Psoas muscle (tissue), 8 donors: ENCODE measurements around the gene CNGB1. TPM values are rescaled to one million over a fixed set of nuclear protein-coding genes. Genes with fewer than 3 reads are reported as not detected.

Source experiments
- ATAC-seq, 4 donors: fragments of 200-7000 bp; cut with Tn5 transposase; one replicate each; pipeline ENCODE4 v1.9.1; 2020; ENCODE audit warnings: moderate library complexity in 3 of 4, mild to moderate bottlenecking in 2 of 4
- DNase-seq, 2 donors: peaks; one replicate each; pipeline ENCODE4 v3.0.0-alpha.2; 2020
- H3K27ac ChIP-seq: fragments of 200-600 bp; one replicate; pipeline ENCODE4 v1.8.0; 2022
- H3K27me3 ChIP-seq, 3 donors: fragments of 200-600 bp in 1 of 3; one replicate each; pipeline versions ENCODE4 v1.6.1 to v1.8.0; 2013 to 2022; ENCODE audit warnings: low read length in 2 of 3, mild to moderate bottlenecking in 2 of 3, moderate library complexity in 1 of 3; ENCODE audit not compliant: insufficient read depth in 3 of 3
- H3K36me3 ChIP-seq, 2 donors: fragments of 200-600 bp in 1 of 2; one replicate each; pipeline versions ENCODE4 v1.6.1 to v1.8.0; 2013 to 2022; ENCODE audit warnings: low read depth in 1 of 2, mild to moderate bottlenecking in 1 of 2, moderate library complexity in 1 of 2; ENCODE audit not compliant: insufficient read depth in 1 of 2
- H3K4me1 ChIP-seq: fragments of 200-600 bp; one replicate; pipeline ENCODE4 v1.8.0; 2022
- H3K4me3 ChIP-seq: fragments of 200-600 bp; one replicate; pipeline ENCODE4 v1.8.0; 2022; ENCODE audit warnings: mild to moderate bottlenecking
- H3K9me3 ChIP-seq: fragments of 200-600 bp; one replicate; pipeline ENCODE4 v1.8.0; 2022
- CTCF ChIP-seq: fragments of 200-600 bp; IDR thresholded peaks from one replicate; pipeline ENCODE4 v1.8.0; 2022; ENCODE audit warnings: antibody characterized with exemption
- WGBS, 3 donors: extraction: QIAGEN DNeasy Blood & Tissue Kit; methylation state at CpG; one replicate each; pipeline versions ENCODE4 v1.1.6 to v1.1.7; 2013; 5-methylcytosine and 5-hydroxymethylcytosine counted together
- intact Hi-C, 2 donors: fragments of 100-400 bp; cut with DNase I; formaldehyde crosslinking; loops; one replicate each; pipeline versions ENCODE4 v1.11.0 to v1.14.2; 2022
- polyA plus RNA-seq, 3 donors: library from polyadenylated mRNA; stranded (reverse); fragments of 200-250 nt; gene quantifications; one replicate each; pipeline ENCODE4 v1.2.3, GENCODE V29; 2013
- total RNA-seq, 4 donors: library from RNA; stranded (reverse); fragmentation: NEBNext Ultra II Directional in 2 of 4; extraction: Animal tissue kit (Norgen Biotek cat#: 25700) in 2 of 4; gene quantifications; one replicate each; pipeline versions ENCODE4 v1.2.1 to v1.2.4, GENCODE V29; 2021 to 2023
- donor health status: healthy with polysubstance abuse.
- donor health status: DM: no; HTN: no; CAD: no; lungs with moderate emphysema.
- donor health status: Bipolar disorder and iron deficiency.
- donor health status: healthy.
- donor health status: DM: yes; HTN: yes; CAD: no.
- donor health status: DM: no; HTN: no; CAD: no.
- donor health status: DM: no; HTN: no; CAD: no.
- donor health status: DM: yes; HTN: yes; CAD: no.

Gene CNGB1
- total and polyA plus RNA-seq, 7 donors, result not detected

- no peaks in the 10 kb centered on the region for H3K4me1 ChIP-seq
- no peaks in the 10 kb centered on the region for H3K36me3 ChIP-seq
- ATAC-seq (no peak), DNase-seq (no peak)
- H3K27me3 ChIP-seq, result peaks cover 0 to 51% (median 9%) of the 10 kb centered on the region in 3 donors
- no peak overlapping the region for H3K4me3 ChIP-seq
- no peaks in the 10 kb centered on the region for H3K9me3 ChIP-seq
- no peak for TF ChIP-seq CTCF
- 36 to 41% (median 39%) methylated on average over 7 of the region's 7 CpGs for WGBS, 3 donors
- intact Hi-C loops, result no loop called here
- no peak overlapping the region for H3K27ac ChIP-seq
Measured at GRCh38 chr16:57882792-57883191, 88.1 kb downstream of the CNGB1 start.

- Histone ChIP-seq H3K4me3 (no peak overlapping the region), H3K9me3 (no peaks in the 10 kb centered on the region), H3K36me3 (no peaks in the 10 kb centered on the region), H3K4me1 (no peaks in the 10 kb centered on the region), H3K27ac (no peak overlapping the region), H3K27me3 (peaks cover 0 to 45% (median 9%) of the 10 kb centered on the region in 3 donors)
- 81 to 83% (median 83%) methylated on average over 2 of the region's 2 CpGs for WGBS, 3 donors
- intact Hi-C loops, result no loop called here
- DNase-seq, result no peak
- no peak for ATAC-seq
- no peak for TF ChIP-seq CTCF
Measured at GRCh38 chr16:57882206-57882605, 88.7 kb downstream of the CNGB1 start.

- TF ChIP-seq CTCF, result no peak
- Histone ChIP-seq H3K27ac (no peak overlapping the region), H3K4me1 (no peaks in the 10 kb centered on the region), H3K9me3 (no peaks in the 10 kb centered on the region), H3K4me3 (no peak overlapping the region), H3K27me3 (peaks cover 0 to 17% (median 3%) of the 10 kb centered on the region in 3 donors), H3K36me3 (no peaks in the 10 kb centered on the region)
- ATAC-seq (no peak), DNase-seq (no peak)
- intact Hi-C loops, result no loop called here
- 69 to 81% (median 74%) methylated on average over 3 of the region's 3 CpGs for WGBS, 3 donors
Measured at GRCh38 chr16:57878586-57878985, 92.3 kb downstream of the CNGB1 start.

GRCh38 chr16:57876210-57876609, 94.7 kb downstream of the CNGB1 start:
- no peak for ATAC-seq
- Histone ChIP-seq H3K27ac (no peak overlapping the region), H3K4me1 (no peaks in the 10 kb centered on the region), H3K4me3 (no peak overlapping the region), H3K27me3 (peaks cover 0 to 3% (median 3%) of the 10 kb centered on the region in 3 donors), H3K36me3 (no peaks in the 10 kb centered on the region), H3K9me3 (no peaks in the 10 kb centered on the region)
- intact Hi-C loops, result no loop called here
- TF ChIP-seq CTCF, result no peak
- WGBS, 3 donors, result 78 to 84% (median 82%) methylated on average over 4 of the region's 4 CpGs
- no peak for DNase-seq

- no peak overlapping the region for H3K27ac ChIP-seq
- intact Hi-C loops, result no loop called here
- H3K4me1 ChIP-seq, result no peaks in the 10 kb centered on the region
- H3K4me3 ChIP-seq, result no peak overlapping the region
- H3K27me3 ChIP-seq, result peaks cover 0 to 3% (median 3%) of the 10 kb centered on the region in 3 donors
- DNase-seq (no peak), ATAC-seq (no peak)
- no peak for TF ChIP-seq CTCF
- WGBS, 3 donors, result 62 to 67% (median 66%) methylated on average over 5 of the region's 5 CpGs
- H3K9me3 ChIP-seq, result no peaks in the 10 kb centered on the region
- H3K36me3 ChIP-seq, result no peaks in the 10 kb centered on the region
Measured at GRCh38 chr16:57875347-57875746, 95.6 kb downstream of the CNGB1 start.
